Right renal pelvis (tissue), 4 donors: Measurements from ENCODE around the gene CCDC89. TPM values are rescaled to one million over a fixed set of nuclear protein-coding genes. Genes with fewer than 3 reads are reported as not detected.
"Not testable (repeated sequence)": the region's sequence is repeated elsewhere in the genome, so short reads cannot be mapped to it uniquely, and the experiment has no call there.

ENCODE experiments used
- DNase-seq, 4 donors: peaks; one replicate each; pipeline ENCODE4 v3.0.0-alpha.2; 2013; ENCODE audit warnings: low read depth in 4 of 4, low spot score in 3 of 4, missing footprints in 1 of 4
- polyA plus RNA-seq, 4 donors: library from polyadenylated mRNA; unstranded; fragments of 120-200 nt; gene quantifications; one replicate each; pipeline ENCODE4 v1.2.1, GENCODE V29; 2013; ENCODE audit not compliant: insufficient read length in 4 of 4

The CCDC89 gene
- polyA plus RNA-seq, 4 donors, result 3.0 to 5.0 (median 3.9) TPM

DNA sequence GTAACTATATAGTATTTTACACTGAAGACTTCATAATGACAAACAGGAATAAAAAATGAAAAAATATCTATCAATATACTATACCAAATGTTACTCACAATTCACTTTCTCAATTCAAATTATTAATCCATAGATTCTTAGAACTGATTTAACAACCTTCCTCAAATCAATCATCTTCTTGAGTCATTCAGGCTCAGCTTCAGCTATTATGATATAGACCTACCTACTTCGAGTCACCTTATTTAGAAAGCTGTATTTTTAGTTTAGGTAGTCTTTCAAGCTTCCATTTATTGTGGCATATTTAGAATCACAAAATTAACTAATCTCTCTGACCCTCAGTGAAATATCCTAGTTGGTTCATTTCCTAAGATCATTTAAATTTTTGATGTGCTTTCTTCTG lies 29.2 kb downstream of the CCDC89 start:
- DNase-seq, result no peak

DNA sequence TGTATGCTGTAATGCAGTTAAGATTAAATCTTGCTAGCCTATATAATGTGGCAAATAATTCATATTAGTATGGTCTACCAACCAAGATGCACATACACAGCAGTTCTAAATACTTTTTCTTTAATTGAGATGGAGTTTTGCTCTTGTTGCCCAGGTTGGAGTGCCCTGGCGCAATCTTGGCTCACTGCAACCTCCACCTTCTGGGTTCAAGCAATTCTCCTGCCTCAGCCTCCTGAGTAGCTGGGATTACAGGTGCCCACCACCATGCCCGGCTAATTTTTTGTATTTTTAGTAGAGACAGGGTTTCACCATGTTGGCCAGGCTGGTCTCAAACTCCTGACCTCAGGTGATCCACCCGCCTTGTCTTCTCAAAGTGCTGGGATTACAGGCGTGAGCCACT lies 31.7 kb downstream of the CCDC89 start:
- DNase-seq, result not testable (repeated sequence)

- no peak for DNase-seq
Measured at GRCh38 chr11:85652786-85653447, 33.1 kb downstream of the CCDC89 start.

- no peak for DNase-seq
Measured at GRCh38 chr11:85651118-85651517, 34.9 kb downstream of the CCDC89 start.

GRCh38 chr11:85647604-85648299 lies 38.2 kb downstream of the CCDC89 start, which contains the start of gene TMEM126A:
Gene TMEM126A, plus strand, starts transcription at chr11:85647967. Its CDS starts 2,289 bp downstream, at chr11:85650256.
- peak; percentile 74 to 80 (median 76) for DNase-seq

DNA sequence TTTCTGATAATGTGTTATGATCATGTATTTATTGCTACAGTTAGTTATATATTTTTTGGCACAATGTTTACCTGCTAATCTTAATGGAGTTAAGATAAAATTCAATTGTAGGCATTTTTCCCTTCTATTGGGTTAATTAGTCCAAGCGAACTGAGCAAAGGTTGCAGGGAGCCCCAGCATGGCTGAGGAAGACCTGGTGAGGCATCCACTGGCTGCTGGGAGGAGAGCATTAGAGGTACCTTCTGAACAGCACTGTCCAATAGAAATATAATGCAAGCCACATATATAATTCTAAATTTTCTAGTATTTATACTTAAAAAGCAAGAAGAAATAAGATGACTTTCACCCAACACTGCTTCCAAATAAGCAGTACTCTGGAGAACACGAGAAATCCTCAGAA lies 38.9 kb downstream of the CCDC89 start:
- DNase-seq, result no peak

GRCh38 chr11:85643191-85643614 lies 42.8 kb downstream of the CCDC89 start:
- no peak for DNase-seq

DNA sequence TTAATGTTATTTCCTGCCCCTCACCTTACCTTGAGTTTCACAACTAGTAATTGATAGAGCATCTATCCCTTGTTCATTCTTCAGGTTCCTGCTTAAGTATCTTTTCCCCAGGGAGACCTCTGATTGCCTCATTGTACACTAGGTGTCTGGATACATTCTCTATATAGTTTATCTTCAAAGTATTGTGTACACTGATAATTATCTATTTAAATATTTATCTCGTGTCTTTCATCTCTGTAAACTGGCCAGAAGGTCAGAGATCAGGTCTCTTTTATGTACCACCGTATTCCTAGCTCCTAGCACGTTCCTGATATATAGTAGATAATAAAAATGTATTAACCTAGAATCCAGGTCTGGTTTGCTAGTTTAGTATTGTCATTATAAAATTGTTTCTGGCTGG lies 51.2 kb downstream of the CCDC89 start:
- no peak for DNase-seq

Other genes starting within 250 kb of the CCDC89 start
- gene DLG2, start 58.9 kb downstream of the CCDC89 start, polyA plus RNA-seq, result 10 to 100 TPM; 12.8 to 14.2 (median 13.7) TPM
- gene TMEM126B, start 57.6 kb downstream of the CCDC89 start, polyA plus RNA-seq, result 10 to 100 TPM; 57.7 to 67.4 (median 62.7) TPM
- 10 to 100 TPM; 32.6 to 36.4 (median 34.3) TPM for gene TMEM126A, start 38.2 kb downstream of the CCDC89 start, polyA plus RNA-seq
- gene CREBZF, start 21.1 kb downstream of the CCDC89 start, polyA plus RNA-seq, result 100 to 1,000 TPM; 100 to 125 (median 118) TPM
- 10 to 100 TPM; 64.1 to 85.4 (median 73.8) TPM for gene SYTL2, start 124.9 kb upstream of the CCDC89 start, polyA plus RNA-seq
- under 1 TPM in 2 of 4 donors, not detected in 2; 0.05 to 0.11 TPM for gene CCDC83, start 169.2 kb upstream of the CCDC89 start, polyA plus RNA-seq